Endothelial cell of umbilical vein (primary cell): ENCODE results near the gene SPTSSA. TPM values are rescaled to one million over a fixed set of nuclear protein-coding genes. Genes with fewer than 3 reads are reported as not detected.

ENCODE experiments used
- BruUV-seq: library from RNA; stranded (reverse); fragments of 400-500 nt; replicated peaks from 2 replicates; lab custom pipeline; 2021; lab: Mats Ljungman, UMichigan
- CTCF ChIA-PET: fragments of 300-600, 350-600 bp; sonication (Branson Sonifier 250); formaldehyde crosslinking; loops from one replicate; lab custom pipeline; 2021; ENCODE audit warnings: antibody characterized with exemption, inconsistent platforms; lab: Charles Lee
- POLR2A ChIA-PET: fragments of 300-600, 350-600 bp; sonication (Branson Sonifier 250); formaldehyde crosslinking; loops from one replicate; lab custom pipeline; 2021; ENCODE audit warnings: antibody characterized with exemption, inconsistent platforms; lab: Charles Lee
- DNase-seq: peaks from one replicate; pipeline ENCODE4 v3.0.0-alpha.2; 2011; ENCODE audit warnings: low read depth, low spot score
- FAIRE-seq: peaks from 2 replicates; lab custom pipeline; 2011; peaks lifted over from hg19 to GRCh38; lab: Jason Lieb, UNC
- H2AFZ ChIP-seq: 2 replicates; pipeline ENCODE4 v1.6.0; 2012; ENCODE audit warnings: low read depth, low read length, control low read depth, inconsistent platforms
- H3K27ac ChIP-seq: 2 replicates; pipeline ENCODE4 v1.5.1; 2011; ENCODE audit warnings: low read depth, mild to moderate bottlenecking, control low read depth, low read length, moderate library complexity; ENCODE audit not compliant: insufficient read depth
- H3K27me3 ChIP-seq, 2 experiments: 2 replicates each; pipeline versions ENCODE4 v1.6.0 to v1.6.1; 2011; ENCODE audit warnings: low read length in 2 of 2, mixed read lengths in 1 of 2; ENCODE audit not compliant: control insufficient read depth in 2 of 2, insufficient read depth in 2 of 2
- H3K36me3 ChIP-seq, 2 experiments: 2 replicates in 1 of 2; 3 replicates in 1 of 2; pipeline ENCODE4 v1.5.1; 2011; ENCODE audit warnings: low read length in 2 of 2, mild to moderate bottlenecking in 1 of 2, moderate library complexity in 1 of 2; ENCODE audit not compliant: control insufficient read depth in 2 of 2, insufficient read depth in 2 of 2; ENCODE audit errors: extremely low read depth in 1 of 2
- H3K4me1 ChIP-seq: 3 replicates; pipeline ENCODE4 v1.5.1; 2011; ENCODE audit warnings: mild to moderate bottlenecking, low read length; ENCODE audit not compliant: control insufficient read depth, insufficient read depth; ENCODE audit errors: extremely low read depth
- H3K4me2 ChIP-seq: 2 replicates; pipeline ENCODE4 v1.6.1; 2011; ENCODE audit warnings: low read length, control low read depth, mixed read lengths; ENCODE audit not compliant: insufficient read depth
- H3K4me3 ChIP-seq, 3 experiments: fragments of 200-600 bp in 1 of 3; sonication (generic), shearing (Covaris generic) in 1 of 3; replicated peaks in 1 of 3; 2 replicates each; pipeline ENCODE4 v1.5.1; 2011 to 2016; ENCODE audit warnings: control low read depth in 3 of 3, low read length in 3 of 3, mild to moderate bottlenecking in 2 of 3, inconsistent platforms in 1 of 3, low read depth in 1 of 3, moderate library complexity in 1 of 3; ENCODE audit not compliant: insufficient read depth in 1 of 3
- H3K79me2 ChIP-seq: 2 replicates; pipeline ENCODE4 v1.6.0; 2012; ENCODE audit warnings: low read length, inconsistent platforms; ENCODE audit not compliant: control insufficient read depth, insufficient read depth
- H3K9ac ChIP-seq: replicated peaks from 2 replicates; pipeline ENCODE3; 2011; ENCODE audit warnings: low read length, control low read depth; ENCODE audit not compliant: insufficient read depth; ENCODE audit errors: extremely low read depth
- H3K9me1 ChIP-seq: replicated peaks from 3 replicates; pipeline ENCODE4 v1.6.0; 2011; ENCODE audit warnings: mild to moderate bottlenecking, low read length; ENCODE audit not compliant: control insufficient read depth, insufficient read depth; ENCODE audit errors: extremely low read depth
- H3K9me3 ChIP-seq: replicated peaks from 2 replicates; pipeline ENCODE4 v1.5.1; 2012; ENCODE audit warnings: low read length, inconsistent platforms; ENCODE audit not compliant: control insufficient read depth, insufficient read depth
- H4K20me1 ChIP-seq: replicated peaks from 2 replicates; pipeline ENCODE3; 2011; ENCODE audit warnings: mild to moderate bottlenecking, low read length; ENCODE audit not compliant: control insufficient read depth, insufficient read depth; ENCODE audit errors: extremely low read depth
- EZH2 ChIP-seq: IDR thresholded peaks from 2 replicates; pipeline ENCODE4 v1.6.1; 2012; ENCODE audit warnings: borderline replicate concordance, low read depth, mild to moderate bottlenecking, moderate library complexity, low read length, inconsistent platforms; ENCODE audit not compliant: severe bottlenecking
- FOS ChIP-seq: IDR thresholded peaks from 2 replicates; pipeline ENCODE4 v1.6.1; 2011; ENCODE audit warnings: mild to moderate bottlenecking, low read length, moderate library complexity, borderline replicate concordance; ENCODE audit not compliant: insufficient read depth
- GATA2 ChIP-seq: IDR thresholded peaks from 2 replicates; pipeline ENCODE4 v1.7.0; 2011; ENCODE audit warnings: low read depth, mild to moderate bottlenecking, moderate library complexity, mixed read lengths, low read length; ENCODE audit not compliant: insufficient read length, insufficient read depth
- JUN ChIP-seq: IDR thresholded peaks from 2 replicates; pipeline ENCODE4 v1.6.1; 2011; ENCODE audit warnings: borderline replicate concordance, low read depth; ENCODE audit not compliant: insufficient read length, insufficient read depth
- MYC ChIP-seq: IDR thresholded peaks from one replicate; pipeline ENCODE4 v1.6.1; 2011; ENCODE audit warnings: mild to moderate bottlenecking, low read depth, low read length
- POLR2A ChIP-seq: IDR thresholded peaks from 2 replicates; pipeline ENCODE4 v1.6.1; 2012; ENCODE audit warnings: low read depth, mild to moderate bottlenecking, control low read depth, low read length
- POLR2AphosphoS5 ChIP-seq: IDR thresholded peaks from 2 replicates; pipeline ENCODE4 v1.6.1; 2012; ENCODE audit warnings: low read depth, mild to moderate bottlenecking, control low read depth, low read length, moderate library complexity; ENCODE audit not compliant: insufficient read depth
- dilution Hi-C: fragments of 300-500 bp; cut with MboI; formaldehyde crosslinking; loops from one replicate; pipeline ENCODE4 v1.15.0; 2019; ENCODE audit warnings: low sequenced_read_pairs; ENCODE audit not compliant: extremely low pct_ligation_motif_present
- intact Hi-C: fragments of 100-400 bp; cut with micrococcal nuclease; formaldehyde crosslinking; loops from one replicate; pipeline ENCODE4 v1.10.0; 2022
- polyA plus RNA-seq, 4 experiments: library from polyadenylated mRNA; depleted of rRNA in 3 of 4; stranded (reverse) in 3 of 4; unstranded in 1 of 4; fragments of >200 nt; gene quantifications; 2 replicates each; pipeline versions ENCODE4 v1.2.1 to v1.2.3, GENCODE V29; 2011 to 2012; ENCODE audit warnings: missing spikeins in 1 of 4
- total RNA-seq: library from RNA; stranded (reverse); gene quantifications from 2 replicates; pipeline ENCODE4 v1.2.3, GENCODE V29; 2021
- TF ChIP-seq, protein P1 (sequence below): IDR thresholded peaks from 2 replicates; pipeline ENCODE4 v1.6.1; 2011; ENCODE audit not compliant: insufficient read depth, insufficient read length
- TF ChIP-seq, protein P2 (sequence below), 2 donors: IDR thresholded peaks; 1 replicate in 1 of 2; 2 replicates in 1 of 2; pipeline ENCODE4 v1.5.1; 2011; ENCODE audit warnings: low read length in 2 of 2, mild to moderate bottlenecking in 2 of 2, moderate library complexity in 2 of 2, control low read depth in 1 of 2, inconsistent platforms in 1 of 2, low read depth in 1 of 2; ENCODE audit not compliant: insufficient read depth in 1 of 2; ENCODE audit errors: extremely low read depth in 1 of 2

Gene SPTSSA
- total and polyA plus RNA-seq, 2 donors (not counting 3 experiments of a cell fraction or from before 2014, with no cell fraction given), result 21.3 to 24.3 TPM

DNA sequence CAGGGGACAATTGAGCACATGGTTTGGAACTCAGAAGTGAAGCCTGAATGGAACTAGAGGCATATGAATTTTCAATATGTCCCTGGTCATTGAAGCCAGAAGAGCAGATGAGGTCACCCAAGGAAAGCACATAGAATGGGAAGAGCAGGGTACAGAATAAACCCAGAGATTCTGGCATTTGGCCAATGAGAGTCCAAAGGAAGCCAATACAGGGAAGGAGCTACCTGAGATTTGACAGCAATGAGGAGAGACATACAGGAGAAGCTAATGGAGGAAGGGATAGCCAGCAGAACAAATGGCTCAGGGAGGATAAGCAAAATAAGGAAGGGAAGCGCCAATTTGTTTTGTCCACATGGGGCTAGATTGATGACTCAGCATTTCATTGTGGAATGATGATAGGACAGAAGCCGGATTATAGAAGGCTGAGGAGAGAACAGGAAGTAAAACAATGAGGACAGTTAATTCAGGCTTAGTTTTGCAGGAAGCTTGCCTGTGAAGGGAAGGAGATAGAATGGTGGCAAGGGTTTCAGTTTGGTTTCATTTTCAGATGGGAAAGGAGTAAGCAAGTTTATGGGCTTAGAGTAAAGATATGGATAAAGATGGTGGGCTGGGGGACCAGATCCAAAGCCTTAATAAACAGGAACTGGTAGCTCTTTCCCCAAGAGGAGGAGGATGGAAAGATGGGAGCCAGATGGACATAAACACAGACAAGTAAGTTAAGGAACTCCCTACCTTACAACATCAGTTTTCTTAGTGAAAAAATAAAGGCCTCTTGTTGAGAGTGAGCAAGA lies 3.2 kb upstream of the SPTSSA start:
- no TSS peak for BruUV-seq
- DNase-seq, result peak; percentile 50
- ChIA-PET POLR2A (no interaction called here), CTCF (interaction anchor here (1.2 kb wide), 1 partner anchor 32 kb away, joined by 3 read pairs; no protein-coding TSS in a partner anchor)
- Histone ChIP-seq H3K27ac (peak overlapping the region; percentile 7), H3K9ac (no peak overlapping the region), H3K4me2 (peak overlapping the region; percentile 84), H3K9me1 (no peaks in the 10 kb centered on the region), H3K27me3 (no peaks in the 10 kb centered on the region), H3K4me3 (peak overlapping the region in 1 of 3 experiments; percentile 38), H2AFZ (peak overlapping the region; percentile 96), H4K20me1 (no peaks in the 10 kb centered on the region), H3K79me2 (peaks cover 14% of the 10 kb centered on the region), H3K36me3 (no peaks in the 10 kb centered on the region), H3K4me1 (peaks cover 21% of the 10 kb centered on the region), H3K9me3 (no peaks in the 10 kb centered on the region)
- FAIRE-seq, result peak; percentile 71
- intact Hi-C loops, result no loop called here
- dilution Hi-C loops, result no loop called here
- no peak for TF ChIP-seq FOS
- peak; percentile 21 for TF ChIP-seq JUN
- TF ChIP-seq, protein P1, sequence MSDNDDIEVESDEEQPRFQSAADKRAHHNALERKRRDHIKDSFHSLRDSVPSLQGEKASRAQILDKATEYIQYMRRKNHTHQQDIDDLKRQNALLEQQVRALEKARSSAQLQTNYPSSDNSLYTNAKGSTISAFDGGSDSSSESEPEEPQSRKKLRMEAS, result no peak
- no peak for TF ChIP-seq POLR2A
- TF ChIP-seq MYC, result no peak
- no peak for TF ChIP-seq GATA2
- no peak for TF ChIP-seq EZH2
- no peak for TF ChIP-seq POLR2AphosphoS5
- TF ChIP-seq, protein P2, sequence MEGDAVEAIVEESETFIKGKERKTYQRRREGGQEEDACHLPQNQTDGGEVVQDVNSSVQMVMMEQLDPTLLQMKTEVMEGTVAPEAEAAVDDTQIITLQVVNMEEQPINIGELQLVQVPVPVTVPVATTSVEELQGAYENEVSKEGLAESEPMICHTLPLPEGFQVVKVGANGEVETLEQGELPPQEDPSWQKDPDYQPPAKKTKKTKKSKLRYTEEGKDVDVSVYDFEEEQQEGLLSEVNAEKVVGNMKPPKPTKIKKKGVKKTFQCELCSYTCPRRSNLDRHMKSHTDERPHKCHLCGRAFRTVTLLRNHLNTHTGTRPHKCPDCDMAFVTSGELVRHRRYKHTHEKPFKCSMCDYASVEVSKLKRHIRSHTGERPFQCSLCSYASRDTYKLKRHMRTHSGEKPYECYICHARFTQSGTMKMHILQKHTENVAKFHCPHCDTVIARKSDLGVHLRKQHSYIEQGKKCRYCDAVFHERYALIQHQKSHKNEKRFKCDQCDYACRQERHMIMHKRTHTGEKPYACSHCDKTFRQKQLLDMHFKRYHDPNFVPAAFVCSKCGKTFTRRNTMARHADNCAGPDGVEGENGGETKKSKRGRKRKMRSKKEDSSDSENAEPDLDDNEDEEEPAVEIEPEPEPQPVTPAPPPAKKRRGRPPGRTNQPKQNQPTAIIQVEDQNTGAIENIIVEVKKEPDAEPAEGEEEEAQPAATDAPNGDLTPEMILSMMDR (IDR thresholded peaks at IDR 0.05; ENCODE audit: extremely low read depth in 1 of 2, insufficient read depth in 1 of 2, low read depth in 1 of 2, low read length in 2 of 2), result no peak
